NCI-H2171 (cell line): ENCODE data around the gene CADM4.

Source experiments
- DNase-seq: peaks from one replicate; lab custom pipeline; 2025; lab: John Stamatoyannopoulos, UW

CADM4 gene

DNA sequence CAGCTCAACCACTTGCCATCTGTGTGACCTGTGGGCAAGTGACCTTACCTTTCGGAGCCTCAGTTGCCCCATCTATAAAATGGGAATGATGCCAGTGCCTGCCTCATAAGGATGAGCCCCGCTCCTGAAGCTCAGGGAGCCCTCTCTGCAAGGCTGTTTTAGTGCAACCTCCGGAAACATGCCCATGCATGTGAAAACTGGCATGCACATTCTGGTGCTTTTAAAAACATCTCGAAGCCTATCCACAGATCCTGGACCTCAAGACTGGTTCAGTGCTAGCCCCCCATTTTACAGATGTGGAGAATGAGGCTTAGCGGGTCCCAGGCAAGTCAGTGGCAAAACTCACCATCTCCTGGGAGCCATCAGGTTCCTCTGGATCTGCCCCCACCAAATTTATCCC lies 5.6 kb downstream of the CADM4 start:
- DNase-seq, result no peak

DNA sequence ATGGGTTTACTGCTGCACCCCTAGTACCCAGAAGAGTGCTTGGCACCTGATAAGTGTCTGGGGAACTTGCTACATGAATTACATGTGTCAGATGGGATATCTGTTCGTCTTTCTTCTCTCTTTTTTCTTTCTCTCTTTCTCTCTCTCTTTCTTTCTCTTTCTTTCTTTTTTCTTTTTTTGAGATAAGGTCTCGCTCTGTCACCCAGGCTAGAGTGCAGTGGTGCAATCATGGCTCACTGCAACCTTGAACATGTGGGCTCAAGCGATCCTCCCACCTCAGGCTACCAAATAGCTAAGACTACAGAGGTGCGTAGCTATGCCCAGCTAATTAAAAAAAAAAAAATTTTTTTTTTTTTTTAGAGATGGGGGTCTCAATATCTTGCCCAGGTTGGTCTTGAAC lies 6.1 kb downstream of the CADM4 start:
- no peak for DNase-seq

DNA sequence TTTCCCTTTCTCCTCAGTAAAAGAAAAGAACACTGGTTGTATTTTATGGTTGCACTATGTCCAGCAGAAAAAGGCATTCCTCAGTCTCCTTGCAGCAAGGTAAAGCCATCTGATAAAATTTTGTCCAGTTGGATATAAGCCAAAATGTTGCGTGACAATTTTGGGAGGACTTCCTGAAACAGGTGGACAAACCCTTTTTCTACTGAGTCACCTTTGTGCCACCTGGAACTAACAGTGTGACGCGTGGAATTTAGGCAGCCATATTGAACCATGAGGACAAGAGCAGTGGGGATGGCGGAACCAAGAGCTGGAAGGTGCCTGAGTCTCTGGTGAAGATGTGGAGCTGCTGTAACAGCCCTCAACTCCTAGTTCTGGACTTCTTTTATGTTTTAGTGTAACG lies 8.2 kb downstream of the CADM4 start:
- no peak for DNase-seq

GRCh38 chr19:43628646-43629326 lies 10.9 kb downstream of the CADM4 start:
- DNase-seq, result no peak

DNA sequence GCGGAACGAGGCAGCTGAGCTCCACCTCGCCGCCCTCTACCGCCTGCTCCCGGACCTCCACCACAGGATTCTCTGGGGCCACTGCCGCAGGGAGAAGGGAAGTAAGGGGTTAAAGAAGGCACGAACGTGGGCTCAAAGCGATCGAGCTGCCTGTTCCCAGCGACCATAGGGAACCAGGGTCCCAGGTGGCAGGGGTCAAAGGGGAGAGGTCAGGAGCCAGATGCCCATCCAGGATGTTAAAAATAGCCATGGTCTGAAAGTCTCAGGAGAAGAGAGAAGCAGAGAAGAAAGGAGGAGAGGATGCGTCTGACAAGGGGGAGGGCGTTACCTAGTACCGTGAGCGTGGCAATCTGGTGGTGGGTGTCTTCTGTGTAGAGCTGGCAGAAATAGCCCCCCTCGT lies 12.8 kb downstream of the CADM4 start:
- no peak for DNase-seq

DNA sequence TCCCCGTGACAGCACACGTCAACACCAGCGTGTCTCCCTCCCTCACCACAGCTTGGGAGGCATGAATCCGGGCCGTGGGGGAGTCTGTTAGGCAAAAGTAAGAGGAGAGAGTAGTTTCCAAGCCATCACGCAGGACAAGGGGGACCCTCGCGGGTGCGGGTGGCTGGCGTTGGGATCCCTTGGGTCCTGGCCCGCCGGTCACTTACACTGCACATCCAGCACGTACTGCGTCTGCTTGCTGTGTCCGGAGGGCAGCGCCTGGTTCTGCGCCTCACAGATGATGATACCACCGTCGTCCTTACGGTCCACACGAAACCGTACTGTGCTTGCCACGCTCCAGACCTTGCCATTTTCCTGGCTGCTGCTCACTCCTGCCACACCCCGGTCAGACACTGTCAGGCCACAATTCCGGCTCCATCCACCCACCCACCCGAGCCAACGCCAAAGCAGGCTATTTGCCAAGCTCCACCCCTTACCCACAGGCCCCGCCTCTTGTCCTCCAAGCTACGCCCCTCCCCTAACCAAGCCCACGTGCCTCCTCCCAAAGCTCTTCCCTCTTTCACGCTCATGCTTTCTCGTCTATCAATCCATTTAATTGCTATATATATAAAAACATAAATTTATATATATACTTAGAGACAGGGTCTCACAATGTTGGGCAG lies 13.6 kb downstream of the CADM4 start:
- no peak for DNase-seq

DNA sequence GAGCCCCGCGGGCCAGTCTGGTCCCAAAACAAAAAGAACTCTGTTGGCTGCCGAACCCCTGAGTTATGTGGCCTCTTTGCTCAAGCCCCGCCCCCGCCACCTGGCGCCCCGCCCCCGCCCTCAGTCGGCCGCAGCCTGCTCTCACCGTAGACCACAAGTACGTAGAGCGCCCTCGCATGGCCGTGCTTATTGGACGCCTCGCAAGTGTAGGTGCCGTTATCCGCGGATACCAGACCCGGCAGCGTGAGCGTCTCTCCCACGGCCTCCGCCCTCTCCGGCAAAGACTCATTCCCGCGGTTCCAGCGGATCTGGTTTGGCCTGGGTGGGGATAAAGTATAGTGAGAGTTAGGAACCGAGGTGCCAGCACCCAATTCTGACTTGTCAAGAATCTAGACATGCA lies 14.7 kb downstream of the CADM4 start:
- DNase-seq, result no peak

- no peak for DNase-seq
These were observed 15.6 kb downstream of the CADM4 start for GRCh38 chr19:43623889-43624670.

- DNase-seq, result no peak
These were observed 16.7 kb downstream of the CADM4 start for GRCh38 chr19:43622956-43623355.

DNA sequence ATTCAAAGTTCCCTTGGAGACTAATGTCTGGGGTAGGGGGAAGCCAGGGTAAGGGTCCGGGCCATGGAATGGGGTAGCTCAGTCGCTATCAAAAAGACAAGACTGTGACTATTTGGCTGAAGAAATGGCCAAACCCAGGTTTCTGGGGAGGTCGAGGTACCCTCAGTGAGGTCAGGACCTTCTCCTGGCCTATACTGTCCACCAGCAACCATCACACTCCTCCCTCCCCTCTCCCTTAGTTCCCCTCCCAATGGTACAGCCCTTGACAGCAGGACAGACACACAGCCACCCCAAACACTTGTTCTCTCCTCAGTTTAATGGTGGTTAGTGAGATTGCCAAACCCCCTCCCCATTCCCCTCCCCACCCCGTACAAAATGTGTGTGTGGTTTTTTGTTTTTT lies 17.6 kb downstream of the CADM4 start:
- DNase-seq, result no peak

GRCh38 chr19:43620061-43621001 lies 19.3 kb downstream of the CADM4 start:
- DNase-seq, result no peak

- DNase-seq, result peak; percentile 95
These were observed 20.2 kb downstream of the CADM4 start, which contains the start of gene ZNF428 for GRCh38 chr19:43619262-43620060. Gene ZNF428 (minus strand): TSS chr19:43619629. CDS start chr19:43614304, 5,325 bp downstream.

GRCh38 chr19:43618921-43619261 lies 20.8 kb downstream of the CADM4 start:
- DNase-seq, result peak; percentile 79

GRCh38 chr19:43616954-43617353 lies 22.7 kb downstream of the CADM4 start:
- DNase-seq, result no peak

DNA sequence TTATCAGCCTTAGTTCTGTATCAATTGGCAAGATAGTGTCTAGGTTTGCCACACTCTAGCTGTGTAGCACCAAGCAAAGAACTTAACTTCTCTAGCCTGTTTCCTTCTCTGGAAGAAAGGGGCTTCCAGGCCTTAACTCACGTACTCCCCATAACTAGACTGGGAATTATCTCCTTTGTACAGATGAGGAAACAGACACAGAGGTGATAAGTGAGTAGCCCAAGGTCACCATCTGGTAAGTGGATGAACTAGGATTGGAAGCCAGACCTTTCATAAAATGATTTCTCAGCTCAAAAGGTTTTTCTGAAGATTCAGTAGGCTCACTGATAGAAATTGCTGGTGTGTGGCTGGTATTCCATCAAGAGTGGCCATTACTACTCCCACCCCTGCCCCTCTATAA lies 23.3 kb downstream of the CADM4 start:
- no peak for DNase-seq

DNA sequence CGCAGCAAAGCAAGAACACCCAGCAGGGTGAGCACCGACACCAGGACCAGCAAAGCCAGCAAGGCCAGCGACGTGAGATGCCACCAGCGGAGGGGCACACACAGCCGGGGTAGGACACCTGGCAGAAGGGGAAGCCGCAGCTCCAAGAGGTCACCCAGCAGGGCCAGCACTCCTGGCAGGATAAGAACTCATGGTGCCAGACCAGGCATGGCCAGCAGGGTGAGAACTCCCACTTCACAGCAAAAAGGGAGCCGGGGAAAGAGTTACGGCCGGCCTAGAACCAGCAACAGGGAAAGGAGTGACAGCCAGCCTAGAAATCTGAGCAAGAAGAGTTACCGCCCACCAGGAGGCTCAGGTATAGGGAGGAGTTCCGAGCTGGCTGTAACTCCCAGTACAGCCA lies 27.3 kb downstream of the CADM4 start:
- DNase-seq, result no peak

DNA sequence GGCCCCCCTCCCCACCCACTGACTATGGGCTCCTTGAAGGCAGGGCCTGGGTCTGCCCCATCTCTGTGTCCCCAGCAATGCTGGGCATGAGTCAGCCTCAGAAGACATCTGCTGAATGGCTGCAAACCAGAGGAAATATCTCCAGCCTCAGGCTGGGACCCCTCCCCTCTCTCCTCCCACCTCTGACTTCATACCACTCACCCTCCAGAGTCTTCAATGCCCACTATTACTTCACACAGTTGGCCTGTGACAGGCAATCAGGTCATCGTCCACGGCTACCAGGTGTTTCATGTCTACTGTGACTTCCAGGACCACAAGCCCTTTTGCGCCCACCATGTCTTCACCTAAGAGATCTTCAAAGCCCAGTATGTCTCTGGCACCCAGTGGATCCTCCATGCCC lies 27.9 kb downstream of the CADM4 start, which contains the start of gene SRRM5:
TSS of gene SRRM5 (plus strand) at position 301 of the 400 bp plus-strand sequence. CDS start at position 335, 34 bp downstream.
- DNase-seq, result no peak

- DNase-seq, result no peak
These were observed 29.2 kb downstream of the CADM4 start for GRCh38 chr19:43610493-43610892.

- DNase-seq, result no peak
These were observed 29.8 kb downstream of the CADM4 start for GRCh38 chr19:43609872-43610271.

DNA sequence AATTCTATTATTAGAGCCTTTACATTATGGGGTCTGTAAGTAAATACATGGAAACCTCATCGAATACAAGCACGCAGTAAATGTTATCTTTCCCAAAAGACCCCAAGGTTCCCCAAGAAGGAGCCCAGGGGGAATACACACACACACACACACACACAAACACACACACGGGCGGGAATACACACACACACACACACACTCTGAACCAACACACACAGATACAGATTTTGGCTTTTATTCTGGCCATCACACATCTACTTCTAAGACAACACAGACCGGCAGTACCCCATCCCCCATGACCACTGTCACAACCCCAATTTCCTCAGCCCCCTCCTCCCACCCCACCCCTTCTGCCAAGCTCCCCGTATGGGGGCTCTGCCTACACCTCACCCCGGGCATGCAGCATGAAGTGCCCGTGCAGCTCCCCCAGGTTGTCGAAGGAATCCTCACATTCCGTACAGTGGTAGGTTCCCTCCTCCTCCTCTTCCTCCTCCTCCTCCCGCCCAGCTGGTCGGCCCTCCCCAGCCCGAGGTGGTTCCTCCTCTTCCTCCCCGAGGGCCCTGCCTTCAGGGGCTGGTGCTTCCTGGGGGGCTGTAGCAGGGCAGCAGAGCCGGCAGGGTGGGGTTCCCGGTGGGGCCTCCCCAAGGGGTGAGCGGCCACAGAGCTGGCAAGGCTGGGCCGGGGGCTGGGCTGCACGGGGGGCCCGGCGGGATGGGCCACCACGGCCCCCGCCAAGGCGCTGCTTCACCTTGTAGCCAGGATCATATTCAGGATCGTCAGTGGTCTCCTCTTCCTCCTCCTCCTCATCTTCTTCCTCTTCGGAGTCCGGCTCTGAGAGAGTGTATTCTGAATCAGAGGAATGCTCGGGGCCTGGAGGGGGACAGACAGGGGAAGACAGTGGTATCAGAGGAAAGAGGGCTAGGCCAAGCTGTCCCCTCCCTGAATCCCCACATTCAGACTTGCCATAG lies 32.1 kb downstream of the CADM4 start:
- no peak for DNase-seq
